ENCODE results near the gene TEKT2. TPM values are rescaled to one million over a fixed set of nuclear protein-coding genes. Genes with fewer than 3 reads are reported as not detected.
A peak's percentile ranks its signal among the peaks of the same experiment; 100 is the strongest.

Gene TEKT2
- total RNA-seq, 1 experiment from 2014 or later: 1.2 TPM

- no peaks in the 10 kb centered on the region for H3K36me3 ChIP-seq (replicated peaks; ENCODE audit: control insufficient read depth, insufficient read depth, low read length)
- no peaks in the 10 kb centered on the region for H3K27me3 ChIP-seq (ENCODE audit: control insufficient read depth, insufficient read depth, low read length)
These were observed 23.5 kb downstream of the TEKT2 start for GRCh38 chr1:36107394-36107793.

GRCh38 chr1:36108314-36108713 is 24.4 kb downstream of the TEKT2 start:
- peak; percentile 46 for DNase-seq
- H3K27me3 ChIP-seq (ENCODE audit: control insufficient read depth, insufficient read depth, low read length): no peaks in the 10 kb centered on the region; the same call in 1 of the 2 replicates
- no peak overlapping the region for H3K4me3 ChIP-seq (ENCODE audit: insufficient read depth, low read depth, low read length)
- H3K36me3 ChIP-seq (replicated peaks; ENCODE audit: control insufficient read depth, insufficient read depth, low read length): no peaks in the 10 kb centered on the region

More at GRCh38 chr1:36107394-36107793, 23.5 kb downstream of the TEKT2 start:
- H3K4me3 ChIP-seq (ENCODE audit: insufficient read depth, low read depth, low read length): no peak overlapping the region
- peak; percentile 43 for DNase-seq

- no peaks in the 10 kb centered on the region for H3K36me3 ChIP-seq (replicated peaks; ENCODE audit: control insufficient read depth, insufficient read depth, low read length)
- H3K27me3 ChIP-seq (ENCODE audit: control insufficient read depth, insufficient read depth, low read length): no peaks in the 10 kb centered on the region; the same call in 1 of the 2 replicates
- DNase-seq: peak; percentile 53
- no peak overlapping the region for H3K4me3 ChIP-seq (ENCODE audit: insufficient read depth, low read depth, low read length)
These were observed 25.3 kb downstream of the TEKT2 start for GRCh38 chr1:36109041-36109679.

GRCh38 chr1:36111151-36111550 is 27.3 kb downstream of the TEKT2 start:
- Histone ChIP-seq H3K27me3 (ENCODE audit: control insufficient read depth, insufficient read depth, low read length) (no peaks in the 10 kb centered on the region; the same call in 1 of the 2 replicates), H3K4me3 (ENCODE audit: insufficient read depth, low read depth, low read length) (no peak overlapping the region), H3K36me3 (replicated peaks; ENCODE audit: control insufficient read depth, insufficient read depth, low read length) (no peaks in the 10 kb centered on the region)
- DNase-seq: no peak

- H3K36me3 ChIP-seq (replicated peaks; ENCODE audit: control insufficient read depth, insufficient read depth, low read length): no peaks in the 10 kb centered on the region
- H3K4me3 ChIP-seq (ENCODE audit: insufficient read depth, low read depth, low read length): no peak overlapping the region
- peak; percentile 52 for DNase-seq
- no peaks in the 10 kb centered on the region; the same call in 1 of the 2 replicates for H3K27me3 ChIP-seq (ENCODE audit: control insufficient read depth, insufficient read depth, low read length)
These were observed 28.9 kb downstream of the TEKT2 start for GRCh38 chr1:36112823-36113222.

GRCh38 chr1:36114371-36114770 is 30.5 kb downstream of the TEKT2 start:
- Histone ChIP-seq H3K4me3 (ENCODE audit: insufficient read depth, low read depth, low read length) (no peak overlapping the region), H3K36me3 (replicated peaks; ENCODE audit: control insufficient read depth, insufficient read depth, low read length) (no peaks in the 10 kb centered on the region), H3K27me3 (ENCODE audit: control insufficient read depth, insufficient read depth, low read length) (no peaks in the 10 kb centered on the region; the same call in 1 of the 2 replicates)
- DNase-seq: peak; percentile 58

GRCh38 chr1:36115200-36115669 is 31.3 kb downstream of the TEKT2 start:
- H3K27me3 ChIP-seq (ENCODE audit: control insufficient read depth, insufficient read depth, low read length): no peaks in the 10 kb centered on the region; the same call in 1 of the 2 replicates
- DNase-seq: peak; percentile 80
- no peak overlapping the region for H3K4me3 ChIP-seq (ENCODE audit: insufficient read depth, low read depth, low read length)
- no peaks in the 10 kb centered on the region for H3K36me3 ChIP-seq (replicated peaks; ENCODE audit: control insufficient read depth, insufficient read depth, low read length)

GRCh38 chr1:36115931-36116330 is 32.0 kb downstream of the TEKT2 start:
- peak; percentile 52 for DNase-seq
- Histone ChIP-seq H3K36me3 (replicated peaks; ENCODE audit: control insufficient read depth, insufficient read depth, low read length) (no peaks in the 10 kb centered on the region), H3K4me3 (ENCODE audit: insufficient read depth, low read depth, low read length) (no peak overlapping the region), H3K27me3 (ENCODE audit: control insufficient read depth, insufficient read depth, low read length) (no peaks in the 10 kb centered on the region; the same call in 1 of the 2 replicates)

- H3K4me3 ChIP-seq (ENCODE audit: insufficient read depth, low read depth, low read length): no peak overlapping the region
- H3K36me3 ChIP-seq (replicated peaks; ENCODE audit: control insufficient read depth, insufficient read depth, low read length): no peaks in the 10 kb centered on the region
- H3K27me3 ChIP-seq (ENCODE audit: control insufficient read depth, insufficient read depth, low read length): peaks cover under 1% of the 10 kb centered on the region; the same call in 1 of the 2 replicates
- no peak for DNase-seq
These were observed 33.0 kb downstream of the TEKT2 start for GRCh38 chr1:36116901-36117300.

GRCh38 chr1:36118447-36119204 is 34.7 kb downstream of the TEKT2 start:
- Histone ChIP-seq H3K36me3 (replicated peaks; ENCODE audit: control insufficient read depth, insufficient read depth, low read length) (no peaks in the 10 kb centered on the region), H3K27me3 (ENCODE audit: control insufficient read depth, insufficient read depth, low read length) (peaks cover 18% of the 10 kb centered on the region), H3K4me3 (ENCODE audit: insufficient read depth, low read depth, low read length) (no peak overlapping the region)
- peak; percentile 83 for DNase-seq

- peak; percentile 54 for DNase-seq
- Histone ChIP-seq H3K27me3 (ENCODE audit: control insufficient read depth, insufficient read depth, low read length) (peaks cover 26% of the 10 kb centered on the region), H3K36me3 (replicated peaks; ENCODE audit: control insufficient read depth, insufficient read depth, low read length) (no peaks in the 10 kb centered on the region), H3K4me3 (ENCODE audit: insufficient read depth, low read depth, low read length) (no peak overlapping the region)
These were observed 35.6 kb downstream of the TEKT2 start for GRCh38 chr1:36119456-36119855.

- DNase-seq: peak; percentile 38
- Histone ChIP-seq H3K36me3 (replicated peaks; ENCODE audit: control insufficient read depth, insufficient read depth, low read length) (no peaks in the 10 kb centered on the region), H3K27me3 (ENCODE audit: control insufficient read depth, insufficient read depth, low read length) (peaks cover 42% of the 10 kb centered on the region), H3K4me3 (ENCODE audit: insufficient read depth, low read depth, low read length) (no peak overlapping the region)
These were observed 38.5 kb downstream of the TEKT2 start for GRCh38 chr1:36122062-36123030.

GRCh38 chr1:36123356-36123755 is 39.5 kb downstream of the TEKT2 start:
- DNase-seq: peak; percentile 34
- Histone ChIP-seq H3K27me3 (ENCODE audit: control insufficient read depth, insufficient read depth, low read length) (peaks cover 42% of the 10 kb centered on the region), H3K4me3 (ENCODE audit: insufficient read depth, low read depth, low read length) (no peak overlapping the region), H3K36me3 (replicated peaks; ENCODE audit: control insufficient read depth, insufficient read depth, low read length) (no peaks in the 10 kb centered on the region)

All from H7 (cell line).